ENCODE measurements around the gene SLC29A3.

GRCh38 chr10:71278691-71279588, 40.1 kb upstream of the SLC29A3 start:
- TF ChIP-seq SP1 (IDR thresholded peaks at IDR 0.05) (no peak), FOXM1 (IDR thresholded peaks at IDR 0.05; ENCODE audit: borderline replicate concordance) (no peak), HDGF (IDR thresholded peaks at IDR 0.05; ENCODE audit: borderline replicate concordance) (no peak), BHLHE40 (IDR thresholded peaks at IDR 0.05; ENCODE audit: borderline replicate concordance) (no peak)

All from HEK293T (cell line).